ENCODE measurements around the gene LCN15. TPM values are rescaled to one million over a fixed set of nuclear protein-coding genes. Genes with fewer than 3 reads are reported as not detected.

LCN15 gene
- total and polyA plus RNA-seq, 2 of the 4 experiments (the other 2 are of a cell fraction): not detected

GRCh38 chr9:136759436-136760325 lies 4.6 kb downstream of the LCN15 start:
- no peak overlapping the region for H3K4me3 ChIP-seq (ENCODE audit: insufficient read depth, low read depth, low read length)
- no peak overlapping the region for H4K8ac ChIP-seq (ENCODE audit: low read depth in 2 of 2, low read length in 2 of 2)
- no TSS peak for BruUV-seq (replicated peaks)
- H3K9ac ChIP-seq (ENCODE audit: low read depth, low read length): no peak overlapping the region
- no peak overlapping the region for H3K14ac ChIP-seq (replicated peaks; ENCODE audit: low read depth, low read length)
- H3K79me1 ChIP-seq (ENCODE audit: low read depth in 1 of 2, low read length in 2 of 2): no peaks in the 10 kb centered on the region
- H2BK5ac ChIP-seq (ENCODE audit: low read depth, low read length, poor library complexity, severe bottlenecking): no peak overlapping the region
- no peaks in the 10 kb centered on the region for H3K9me1 ChIP-seq (ENCODE audit: insufficient read depth, low read length)
- H3K18ac ChIP-seq (ENCODE audit: low read depth, low read length): no peak overlapping the region
- H2BK120ac ChIP-seq (ENCODE audit: low read depth, low read length): no peak overlapping the region
- ATAC-seq (ENCODE audit: low read depth): no peak
- no peak overlapping the region for H3K23ac ChIP-seq (ENCODE audit: low read depth, low read length)
- no peak overlapping the region for H3K56ac ChIP-seq (ENCODE audit: extremely low read depth, insufficient read depth, low read length)
- no peak overlapping the region for H4K91ac ChIP-seq (ENCODE audit: insufficient read depth, low read depth, low read length)
- TF ChIP-seq MAZ (IDR thresholded peaks at IDR 0.05; ENCODE audit: borderline replicate concordance, low read depth, low read length): no peak
- no peak for TF ChIP-seq SMC3 (IDR thresholded peaks at IDR 0.05; ENCODE audit: low read depth, low read length)
- TF ChIP-seq RFX5 (IDR thresholded peaks at IDR 0.05; ENCODE audit: low read depth, low read length): no peak
- 80% methylated on average over 9 of the region's 27 CpGs; no CpG with 5 or more reads in 1 of the 2 experiments for WGBS, 2 experiments (ENCODE audit: extremely low coverage in 2 of 2, insufficient read length in 1 of 2)
- peaks cover 12% of the 10 kb centered on the region for H3K9me3 ChIP-seq (ENCODE audit: control insufficient read depth, insufficient read depth, low read length)
- ChIA-PET POLR2A (ENCODE audit: unreplicated experiment) (no interaction called here), CTCF (interaction anchor here (1.7 kb wide), 1 partner anchor 17 kb away, joined by 7 read pairs; no protein-coding TSS in a partner anchor)
- no peaks in the 10 kb centered on the region; the same call in 1 of the 2 replicates for H3K27me3 ChIP-seq (ENCODE audit: control insufficient read depth, insufficient read depth, low read length)
- DNase-seq: no peak
- H3K27ac ChIP-seq (ENCODE audit: insufficient read depth, low read length): no peak overlapping the region
- H2AK5ac ChIP-seq (ENCODE audit: low read depth, low read length): no peak overlapping the region
- no peak overlapping the region for H3K4ac ChIP-seq (ENCODE audit: low read depth, low read length)
- in situ Hi-C loops (cut with MboI; ENCODE audit: low sequenced_read_pairs) (no loop called here), intact Hi-C loops (cut with micrococcal nuclease) (no loop called here), dilution Hi-C loops (cut with HindIII; ENCODE audit: low sequenced_read_pairs, unreplicated experiment) (no loop called here)
- no peak overlapping the region for H2BK20ac ChIP-seq (ENCODE audit: low read depth, low read length)
- H3K4me2 ChIP-seq (ENCODE audit: low read depth, low read length): no peak overlapping the region
- H2BK15ac ChIP-seq (ENCODE audit: low read depth, low read length): no peak overlapping the region
- no peaks in the 10 kb centered on the region for H3K4me1 ChIP-seq (ENCODE audit: control insufficient read depth, insufficient read depth, low read length)
- H4K20me1 ChIP-seq (ENCODE audit: insufficient read depth, low read length): no peaks in the 10 kb centered on the region
- H2AK9ac ChIP-seq (replicated peaks; ENCODE audit: low read depth, low read length, poor library complexity): no peak overlapping the region
- H4K5ac ChIP-seq (ENCODE audit: low read depth, low read length): no peak overlapping the region
- no peaks in the 10 kb centered on the region for H3K36me3 ChIP-seq (ENCODE audit: control insufficient read depth, insufficient read depth, low read length)
- no peak overlapping the region for H2AFZ ChIP-seq (replicated peaks; ENCODE audit: low read length, poor library complexity)

Measured in IMR-90 (cell line).